ENCODE measurements around the gene TICAM2.

TICAM2 gene

GRCh38 chr5:115589043-115589442 lies 13.2 kb downstream of the TICAM2 start:
- peak overlapping the region; percentile 32 for H3K4me2 ChIP-seq (ENCODE audit: low read length)
- no peak overlapping the region for H3K9ac ChIP-seq (ENCODE audit: low read length)
- no peak for TF ChIP-seq CTCF (IDR thresholded peaks at IDR 0.05; ENCODE audit: low read depth, low read length)
- TF ChIP-seq EZH2phosphoT487 (IDR thresholded peaks at IDR 0.05; ENCODE audit: low read depth) = no peak
- H2AFZ ChIP-seq (ENCODE audit: low read depth, low read length) = no peak overlapping the region
- H3K27ac ChIP-seq (ENCODE audit: low read length) = peak overlapping the region; percentile 29; the same call in 1 of the 2 replicates
- no peaks in the 10 kb centered on the region for H3K36me3 ChIP-seq (replicated peaks; ENCODE audit: low read depth, low read length)
- H4K20me1 ChIP-seq (ENCODE audit: insufficient read depth, low read length) = no peaks in the 10 kb centered on the region
- H3K4me1 ChIP-seq (ENCODE audit: low read length) = peaks cover 52% of the 10 kb centered on the region
- H3K9me3 ChIP-seq (ENCODE audit: insufficient read depth, low read length) = no peaks in the 10 kb centered on the region
- no peaks in the 10 kb centered on the region for H3K27me3 ChIP-seq (ENCODE audit: low read depth, low read length)
- no peak overlapping the region for H3K4me3 ChIP-seq (ENCODE audit: low read length)
- H3K79me2 ChIP-seq (ENCODE audit: low read length) = peaks cover 19% of the 10 kb centered on the region

- Histone ChIP-seq H3K4me3 (ENCODE audit: low read length) (no peak overlapping the region), H4K20me1 (ENCODE audit: insufficient read depth, low read length) (no peaks in the 10 kb centered on the region), H3K4me2 (ENCODE audit: low read length) (peak overlapping the region; percentile 32), H3K9ac (ENCODE audit: low read length) (no peak overlapping the region), H3K4me1 (ENCODE audit: low read length) (peaks cover 55% of the 10 kb centered on the region), H3K27me3 (ENCODE audit: low read depth, low read length) (no peaks in the 10 kb centered on the region), H3K27ac (ENCODE audit: low read length) (peak overlapping the region; percentile 29), H3K9me3 (ENCODE audit: insufficient read depth, low read length) (no peaks in the 10 kb centered on the region), H3K36me3 (replicated peaks; ENCODE audit: low read depth, low read length) (no peaks in the 10 kb centered on the region), H2AFZ (ENCODE audit: low read depth, low read length) (no peak overlapping the region), H3K79me2 (ENCODE audit: low read length) (peaks cover 21% of the 10 kb centered on the region)
- TF ChIP-seq CTCF (IDR thresholded peaks at IDR 0.05; ENCODE audit: low read depth, low read length) (no peak), EZH2phosphoT487 (IDR thresholded peaks at IDR 0.05; ENCODE audit: low read depth) (no peak)
Observed at GRCh38 chr5:115588640-115589039, 13.6 kb downstream of the TICAM2 start.

- Histone ChIP-seq H3K9me3 (ENCODE audit: insufficient read depth, low read length) (0 out of 2 replicates have a peak, but pooled peaks cover 2% of the 10 kb centered on the region), H3K79me2 (ENCODE audit: low read length) (peaks cover 20% of the 10 kb centered on the region), H3K27ac (ENCODE audit: low read length) (peak overlapping the region; percentile 38), H3K4me3 (ENCODE audit: low read length) (no peak overlapping the region), H3K36me3 (replicated peaks; ENCODE audit: low read depth, low read length) (peaks cover 1% of the 10 kb centered on the region), H3K9ac (ENCODE audit: low read length) (no peak overlapping the region), H4K20me1 (ENCODE audit: insufficient read depth, low read length) (no peaks in the 10 kb centered on the region), H2AFZ (ENCODE audit: low read depth, low read length) (no peak overlapping the region), H3K4me1 (ENCODE audit: low read length) (peaks cover 69% of the 10 kb centered on the region), H3K27me3 (ENCODE audit: low read depth, low read length) (no peaks in the 10 kb centered on the region), H3K4me2 (ENCODE audit: low read length) (peak overlapping the region; percentile 36)
- TF ChIP-seq CTCF (IDR thresholded peaks at IDR 0.05; ENCODE audit: low read depth, low read length) (peak; percentile 62), EZH2phosphoT487 (IDR thresholded peaks at IDR 0.05; ENCODE audit: low read depth) (no peak)
Observed at GRCh38 chr5:115586525-115587146, 15.6 kb downstream of the TICAM2 start.

GRCh38 chr5:115585265-115585664 lies 17.0 kb downstream of the TICAM2 start:
- Histone ChIP-seq H3K4me1 (ENCODE audit: low read length) (peaks cover 77% of the 10 kb centered on the region), H3K27me3 (ENCODE audit: low read depth, low read length) (no peaks in the 10 kb centered on the region), H3K27ac (ENCODE audit: low read length) (peak overlapping the region; percentile 38), H3K4me2 (ENCODE audit: low read length) (peak overlapping the region; percentile 36), H4K20me1 (ENCODE audit: insufficient read depth, low read length) (no peaks in the 10 kb centered on the region), H3K79me2 (ENCODE audit: low read length) (peaks cover 14% of the 10 kb centered on the region), H3K4me3 (ENCODE audit: low read length) (no peak overlapping the region), H3K36me3 (replicated peaks; ENCODE audit: low read depth, low read length) (peaks cover 15% of the 10 kb centered on the region), H2AFZ (ENCODE audit: low read depth, low read length) (no peak overlapping the region), H3K9me3 (ENCODE audit: insufficient read depth, low read length) (0 out of 2 replicates have a peak, but pooled peaks cover 6% of the 10 kb centered on the region), H3K9ac (ENCODE audit: low read length) (no peak overlapping the region)
- no peak for TF ChIP-seq EZH2phosphoT487 (IDR thresholded peaks at IDR 0.05; ENCODE audit: low read depth)
- TF ChIP-seq CTCF (IDR thresholded peaks at IDR 0.05; ENCODE audit: low read depth, low read length) = no peak
